Endothelial cell of umbilical vein (primary cell): ENCODE results near the gene CNKSR3.

Source experiments
- CTCF ChIP-seq, 2 donors: IDR thresholded peaks; 1 replicate in 1 of 2; 2 replicates in 1 of 2; pipeline ENCODE4 v1.5.1; 2011; ENCODE audit warnings: low read length in 2 of 2, mild to moderate bottlenecking in 2 of 2, moderate library complexity in 2 of 2, control low read depth in 1 of 2, inconsistent platforms in 1 of 2, low read depth in 1 of 2; ENCODE audit not compliant: insufficient read depth in 1 of 2; ENCODE audit errors: extremely low read depth in 1 of 2
- MAX ChIP-seq: IDR thresholded peaks from 2 replicates; pipeline ENCODE4 v1.6.1; 2011; ENCODE audit not compliant: insufficient read depth, insufficient read length

- TF ChIP-seq CTCF (IDR thresholded peaks at IDR 0.05; ENCODE audit: extremely low read depth in 1 of 2, insufficient read depth in 1 of 2, low read depth in 1 of 2, low read length in 2 of 2): no peak
- TF ChIP-seq MAX: no peak
Measured at GRCh38 chr6:154529957-154530356, 19.5 kb upstream of the CNKSR3 start.
